ENCODE data around the gene GOLGA6A.

GRCh38 chr15:74025436-74025835 is 56.9 kb downstream of the GOLGA6A start:
- TF ChIP-seq TAF1 (IDR thresholded peaks at IDR 0.05; ENCODE audit: control insufficient read depth, extremely low read depth, insufficient read depth, low read length, severe bottlenecking) (no peak), ZNF511 (CRISPR knock-in tag; IDR thresholded peaks at IDR 0.05) (no peak)

All from K562 (cell line).